Heart right ventricle (tissue), 16 donors: Measurements from ENCODE around the gene ROS1. TPM values are rescaled to one million over a fixed set of nuclear protein-coding genes. Genes with fewer than 3 reads are reported as not detected.
A peak's percentile ranks its signal among the peaks of the same experiment; 100 is the strongest.

Experiments
- ATAC-seq, 8 donors: fragments of 200-7000 bp; cut with Tn5 transposase; one replicate each; pipeline ENCODE4 v1.9.1; 2020; ENCODE audit warnings: mild to moderate bottlenecking in 8 of 8, moderate library complexity in 8 of 8, moderate number of reproducible peaks in 1 of 8
- DNase-seq, 2 donors: peaks; one replicate each; pipeline ENCODE4 v3.0.0-alpha.2; 2020
- H3K27ac ChIP-seq, 10 donors: fragments of 200-600 bp; sonication (generic) in 2 of 10; one replicate each; pipeline versions ENCODE4 v1.5.0 to v1.8.0; 2020 to 2022; ENCODE audit warnings: mild to moderate bottlenecking in 3 of 10
- H3K27me3 ChIP-seq, 7 donors: fragments of 200-600 bp; one replicate each; pipeline ENCODE4 v1.8.0; 2021 to 2022; ENCODE audit warnings: mild to moderate bottlenecking in 2 of 7
- H3K36me3 ChIP-seq, 9 donors: fragments of 200-600 bp; sonication (generic) in 1 of 9; one replicate each; pipeline versions ENCODE4 v1.5.0 to v1.8.0; 2020 to 2022; ENCODE audit warnings: mild to moderate bottlenecking in 2 of 9
- H3K4me1 ChIP-seq, 9 donors: fragments of 200-600 bp; sonication (generic) in 1 of 9; one replicate each; pipeline versions ENCODE4 v1.5.0 to v1.8.0; 2020 to 2022; ENCODE audit warnings: mild to moderate bottlenecking in 4 of 9
- H3K4me3 ChIP-seq, 10 donors: fragments of 200-600 bp; sonication (generic) in 2 of 10; one replicate each; pipeline versions ENCODE4 v1.5.0 to v1.8.0; 2020 to 2022; ENCODE audit warnings: mild to moderate bottlenecking in 7 of 10, moderate library complexity in 2 of 10
- H3K9me3 ChIP-seq, 11 donors: fragments of 200-600 bp in 10 of 11; sonication (generic) in 2 of 11; one replicate each; pipeline versions ENCODE4 v1.5.0 to v1.8.0; 2013 to 2022; ENCODE audit warnings: mild to moderate bottlenecking in 2 of 11, control low read depth in 1 of 11, moderate library complexity in 1 of 11
- CTCF ChIP-seq, 9 donors: fragments of 200-600 bp; sonication (generic) in 2 of 9; IDR thresholded peaks; one replicate each; pipeline versions ENCODE4 v1.5.0 to v1.8.0; 2021 to 2022; ENCODE audit warnings: antibody characterized with exemption in 9 of 9, mild to moderate bottlenecking in 5 of 9, moderate library complexity in 1 of 9
- WGBS, 2 donors: extraction: QIAGEN DNeasy Blood & Tissue Kit; methylation state at CpG; one replicate each; pipeline ENCODE4 v1.1.7; 2013; ENCODE audit warnings: inconsistent platforms in 1 of 2; 5-methylcytosine and 5-hydroxymethylcytosine counted together
- intact Hi-C, 10 donors: fragments of 100-400 bp; cut with DNase I; formaldehyde crosslinking; loops; one replicate each; pipeline versions ENCODE4 v1.11.1 to v1.14.2; 2022
- polyA plus RNA-seq, 2 donors: library from polyadenylated mRNA; stranded (reverse); fragments of 200-250 nt; gene quantifications; one replicate each; pipeline ENCODE4 v1.2.3, GENCODE V29; 2013
- total RNA-seq, 10 donors: library from RNA; stranded (reverse); fragmentation: NEBNext Ultra II Directional in 3 of 10; extraction: Animal tissue kit (Norgen Biotek cat#: 25700) in 3 of 10; gene quantifications; one replicate each; pipeline versions ENCODE4 v1.2.1 to v1.2.4, GENCODE V29; 2021 to 2023
- donor health status: Arrhythmogenic right ventricular cardiomyopathy.
- donor health status: ischemic (EF 13 %, LVEDD 7.1; RV severe dilation, severe dysfunction).
- donor health status: healthy with polysubstance abuse.
- donor health status: DM: no; HTN: yes; CAD: no.
- donor health status: DM: no; HTN: no; CAD: no.
- donor health status: ischemic (EF 25% LVEDD 6.9; RV normal size, moderate dysfunction).
- donor health status: ischemic (EF 25% LVEDD 5.7; RV mildly dilated, moderate dysfunction).
- donor health status: healthy.
- donor health status: DM: yes; HTN: yes; CAD: no.
- donor health status: Ischemic cardiomyopathy.
- donor health status: ischemic (EF 35%, LVEDD 5.7; RV mildly dilated, moderate dysfunction).
- donor health status: nonischemic (EF 11% LVEDD 7.7; RV severe dilation, severe dysfunction).
- donor health status: DM: yes; HTN: yes; CAD: no.
- donor health status: PGD.
- donor health status: ischemic (EF 29% LVEDD 5.4; RV normal size, mild dysfunction).
- donor health status: nonischemic (EF 23%, LVEDD 6.1; RV moderate dilation, normal function).

Gene ROS1
- total and polyA plus RNA-seq, 12 donors, result 0.02 to 0.13 (median 0.08) TPM; not detected in 4

- intact Hi-C loops, result no loop called here
Measured at GRCh38 chr6:117272032-117272866, 153.5 kb downstream of the ROS1 start.

DNA sequence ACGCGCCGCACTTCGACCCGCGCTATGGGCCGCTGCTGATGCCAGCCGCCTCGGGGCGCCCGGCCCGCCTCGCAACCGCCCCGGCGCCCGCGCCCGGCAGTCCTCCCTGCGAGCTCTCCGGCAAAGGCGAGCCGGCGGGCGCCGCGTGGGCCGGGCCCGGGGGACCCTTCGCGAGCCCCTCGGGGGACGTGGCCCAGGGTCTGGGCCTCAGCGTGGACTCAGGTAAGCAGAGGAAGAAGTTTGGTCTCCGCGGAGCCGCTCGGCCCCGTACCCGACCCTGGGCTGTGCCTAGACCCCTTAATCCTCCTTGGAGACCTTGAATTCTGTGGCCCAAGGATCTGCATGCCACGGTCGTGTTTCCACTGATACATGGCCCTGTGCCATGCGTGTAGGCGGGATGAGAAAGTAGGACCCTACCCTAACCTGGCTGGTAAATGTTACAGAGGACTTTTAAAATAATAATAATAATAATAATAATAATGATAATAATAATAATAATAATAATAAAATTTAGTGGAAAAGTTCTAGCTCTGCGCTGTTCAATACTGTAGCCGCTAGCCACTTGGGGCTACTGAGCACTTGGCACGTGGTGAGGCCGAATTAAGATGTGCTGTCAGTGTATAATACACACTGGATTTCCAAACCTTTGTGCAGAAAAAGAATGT lies 154.8 kb downstream of the ROS1 start:
- Histone ChIP-seq H3K36me3 (no peaks in the 10 kb centered on the region), H3K9me3 (no peaks in the 10 kb centered on the region), H3K4me3 (peak overlapping the region in 7 of 10 donors; percentile 6 to 38 (median 28)), H3K27ac (no peak overlapping the region), H3K27me3 (peaks cover 18 to 100% (median 100%) of the 10 kb centered on the region in 7 donors), H3K4me1 (peaks cover 0 to 17% (median 6%) of the 10 kb centered on the region in 9 donors)
- WGBS, 2 donors, result 2 to 4% methylated on average over 48 of the region's 48 CpGs
- ATAC-seq (no peak), DNase-seq (no peak)
- TF ChIP-seq CTCF (IDR thresholded peaks at IDR 0.05), result no peak
- intact Hi-C loops, result no loop called here

More at GRCh38 chr6:117272032-117272866, 153.5 kb downstream of the ROS1 start:
- peaks cover 18 to 100% (median 97%) of the 10 kb centered on the region in 7 donors for H3K27me3 ChIP-seq
- no peak overlapping the region for H3K4me3 ChIP-seq
- no peak for DNase-seq
- WGBS, 2 donors, result 18% methylated on average over 8 of the region's 8 CpGs
- H3K9me3 ChIP-seq, result no peaks in the 10 kb centered on the region
- H3K27ac ChIP-seq, result no peak overlapping the region
- TF ChIP-seq CTCF (IDR thresholded peaks at IDR 0.05), result no peak
- H3K36me3 ChIP-seq, result no peaks in the 10 kb centered on the region
- ATAC-seq, result no peak
- H3K4me1 ChIP-seq, result peaks cover 0 to 11% (median 0%) of the 10 kb centered on the region in 9 donors

DNA sequence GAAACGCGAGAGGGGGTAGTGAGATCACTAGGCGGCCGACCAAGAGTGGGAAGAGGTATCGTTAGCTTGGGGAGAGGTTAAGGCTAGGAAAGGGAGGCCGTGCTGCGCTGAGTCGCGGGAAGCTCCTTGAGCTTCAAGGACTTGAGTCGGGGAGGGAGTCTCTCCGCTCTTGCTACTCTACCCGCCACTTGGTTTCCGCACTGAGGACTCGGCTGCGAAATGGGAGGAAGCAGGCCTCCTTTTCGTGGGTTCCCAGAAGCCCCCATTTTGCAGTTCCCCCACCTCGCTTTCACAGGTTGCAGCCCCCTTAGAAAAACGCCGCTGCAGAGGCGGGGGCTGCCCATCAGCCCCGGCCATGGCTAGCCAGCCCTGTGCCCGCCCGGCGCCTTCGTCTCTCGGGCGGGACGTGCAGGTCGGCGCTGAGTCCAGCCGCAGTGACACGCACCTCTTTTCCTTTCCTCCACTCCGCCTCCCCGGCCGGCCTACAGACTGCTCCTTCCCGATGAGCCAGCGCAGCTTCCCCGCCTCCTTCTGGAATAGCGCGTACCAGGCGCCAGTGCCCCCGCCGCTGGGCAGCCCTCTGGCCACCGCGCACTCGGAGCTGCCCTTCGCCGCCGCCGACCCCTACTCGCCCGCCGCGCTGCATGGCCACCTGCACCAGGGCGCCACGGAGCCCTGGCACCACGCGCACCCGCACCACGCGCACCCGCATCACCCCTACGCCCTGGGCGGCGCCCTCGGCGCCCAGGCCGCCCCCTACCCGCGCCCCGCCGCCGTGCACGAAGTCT lies 155.5 kb downstream of the ROS1 start:
- Histone ChIP-seq H3K4me3 (peak overlapping the region in 9 of 10 donors; percentile 6 to 38 (median 28)), H3K9me3 (no peaks in the 10 kb centered on the region), H3K27ac (no peak overlapping the region), H3K4me1 (peaks cover 0 to 24% (median 12%) of the 10 kb centered on the region in 9 donors), H3K27me3 (peaks cover 18 to 100% (median 100%) of the 10 kb centered on the region in 7 donors), H3K36me3 (no peaks in the 10 kb centered on the region)
- DNase-seq (peak in 1 of 2 donors; percentile 12), ATAC-seq (peak in 3 of 8 donors; percentile 38 to 60 (median 50))
- intact Hi-C loops, result no loop called here
- WGBS, 2 donors, result 1% methylated on average over 74 of the region's 74 CpGs
- TF ChIP-seq CTCF (IDR thresholded peaks at IDR 0.05), result no peak

DNA sequence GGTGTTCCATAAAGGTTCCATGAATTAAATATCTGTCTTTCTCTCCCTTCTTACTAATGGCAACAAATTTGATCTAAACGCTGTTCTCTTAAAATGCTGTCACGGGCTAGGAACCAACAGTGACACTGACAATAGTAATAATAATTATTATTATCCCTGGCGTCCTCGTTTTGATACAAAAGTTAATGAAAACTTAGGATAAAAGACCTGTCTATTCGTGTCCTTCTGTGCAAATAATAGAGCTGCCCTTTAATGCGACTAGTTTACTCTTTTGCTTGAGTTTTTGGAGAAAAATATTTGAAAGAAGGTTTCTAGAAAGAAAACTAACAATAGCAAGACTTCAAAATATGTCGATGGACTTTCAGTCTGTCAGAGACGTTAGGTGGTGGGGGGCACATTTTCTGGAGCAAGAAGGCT lies 156.1 kb downstream of the ROS1 start:
- no peaks in the 10 kb centered on the region for H3K9me3 ChIP-seq
- H3K27me3 ChIP-seq, result peaks cover 19 to 100% (median 100%) of the 10 kb centered on the region in 7 donors
- intact Hi-C loops, result loop anchor here in 2 of 10 donors (10.0 kb wide), 1 partner anchor 295 kb away; no protein-coding TSS in a partner anchor
- no peak for TF ChIP-seq CTCF (IDR thresholded peaks at IDR 0.05)
- ATAC-seq (no peak), DNase-seq (no peak)
- no peak overlapping the region for H3K27ac ChIP-seq
- H3K4me3 ChIP-seq, result peak overlapping the region in 1 of 10 donors; percentile 38
- WGBS, 2 donors, result 4 to 5% methylated on average over 8 of the region's 8 CpGs
- H3K4me1 ChIP-seq, result peaks cover 0 to 30% (median 17%) of the 10 kb centered on the region in 9 donors
- H3K36me3 ChIP-seq, result no peaks in the 10 kb centered on the region
